WTC11 (cell line): Measurements from ENCODE around the gene UROC1. TPM values are rescaled to one million over a fixed set of nuclear protein-coding genes. Genes with fewer than 3 reads are reported as not detected.

Source experiments
- ATAC-seq: fragments of 200-7000 bp; cut with Tn5 transposase; 2 replicates; pipeline ENCODE4 v1.10.0; 2021; ENCODE audit warnings: mild to moderate bottlenecking, moderate library complexity
- CTCF ChIA-PET: fragments of 300-600 bp; sonication (Branson Sonifier 250); formaldehyde crosslinking; loops from one replicate; lab custom pipeline; 2021; ENCODE audit warnings: antibody characterized with exemption; lab: Charles Lee
- POLR2A ChIA-PET: fragments of 350-600 bp; sonication (Branson Sonifier 250); formaldehyde crosslinking; loops from one replicate; lab custom pipeline; 2021; ENCODE audit warnings: antibody characterized with exemption; lab: Charles Lee
- DNase-seq: peaks from one replicate; pipeline ENCODE4 v3.0.0; 2021; ENCODE audit warnings: low spot score
- H3K27ac Mint-ChIP-seq: 2 replicates; pipeline ENCODE4 v1.8.0; 2021; ENCODE audit warnings: mixed read lengths
- H3K27me3 Mint-ChIP-seq: 2 replicates; pipeline ENCODE4 v1.8.0; 2021; ENCODE audit warnings: low read depth, mild to moderate bottlenecking, moderate library complexity, mixed read lengths
- H3K36me3 Mint-ChIP-seq: 2 replicates; pipeline ENCODE4 v1.8.0; 2021; ENCODE audit warnings: mixed read lengths
- H3K4me1 Mint-ChIP-seq: 2 replicates; pipeline ENCODE4 v1.8.0; 2022; ENCODE audit warnings: mixed read lengths
- H3K4me3 Mint-ChIP-seq: 2 replicates; pipeline ENCODE4 v1.8.0; 2021; ENCODE audit warnings: mild to moderate bottlenecking, moderate library complexity, mixed read lengths
- H3K9me3 Mint-ChIP-seq: 2 replicates; pipeline ENCODE4 v1.8.0; 2021; ENCODE audit warnings: mixed read lengths
- AR ChIP-seq: fragments of 250-450 bp; sonication (Bioruptor Pico); IDR thresholded peaks from 2 replicates; pipeline ENCODE4 v1.9.0; 2021; ENCODE audit warnings: mild to moderate bottlenecking
- CREB1 ChIP-seq: sonication (generic); formaldehyde crosslinking; IDR thresholded peaks from 2 replicates; pipeline ENCODE4 v1.8.0; 2023; ENCODE audit warnings: mild to moderate bottlenecking, missing genetic modification reagents
- ERG ChIP-seq: fragments of 250-450 bp; sonication (Bioruptor Pico); IDR thresholded peaks from 2 replicates; pipeline ENCODE4 v1.8.0; 2021; ENCODE audit warnings: mild to moderate bottlenecking
- FOXP1 ChIP-seq: sonication (generic); formaldehyde crosslinking; IDR thresholded peaks from 2 replicates; pipeline ENCODE4 v1.8.0; 2022; ENCODE audit warnings: missing genetic modification reagents, mild to moderate bottlenecking, moderate library complexity, borderline replicate concordance
- HMGA2 ChIP-seq: fragments of 250-450 bp; sonication (Bioruptor Pico); IDR thresholded peaks from 2 replicates; pipeline ENCODE4 v1.4.0; 2021; ENCODE audit warnings: mild to moderate bottlenecking, moderate library complexity
- IRF2 ChIP-seq: sonication (generic); formaldehyde crosslinking; IDR thresholded peaks from 2 replicates; pipeline ENCODE4 v1.8.0; 2022; ENCODE audit warnings: low read depth, missing genetic modification reagents, borderline replicate concordance
- JUN ChIP-seq: sonication (generic); formaldehyde crosslinking; IDR thresholded peaks from 2 replicates; pipeline ENCODE4 v1.8.0; 2023; ENCODE audit warnings: mild to moderate bottlenecking, missing genetic modification reagents
- KAT7 ChIP-seq: sonication (generic); formaldehyde crosslinking; IDR thresholded peaks from 2 replicates; pipeline ENCODE4 v1.8.1; 2023; ENCODE audit warnings: missing genetic modification reagents, mild to moderate bottlenecking, borderline replicate concordance
- MAX ChIP-seq: sonication (generic); formaldehyde crosslinking; IDR thresholded peaks from 2 replicates; pipeline ENCODE4 v1.8.0; 2022; ENCODE audit warnings: mild to moderate bottlenecking, missing genetic modification reagents
- MLX ChIP-seq: sonication (generic); formaldehyde crosslinking; IDR thresholded peaks from 2 replicates; pipeline ENCODE4 v1.8.1; 2023; ENCODE audit warnings: mild to moderate bottlenecking, missing genetic modification reagents, moderate library complexity
- OVOL2 ChIP-seq: fragments of 250-450 bp; sonication (Bioruptor Pico); IDR thresholded peaks from 2 replicates; pipeline ENCODE4 v1.9.0; 2021; ENCODE audit warnings: mild to moderate bottlenecking, borderline replicate concordance
- PRDM15 ChIP-seq: sonication (generic); formaldehyde crosslinking; IDR thresholded peaks from 2 replicates; pipeline ENCODE4 v1.8.0; 2022; ENCODE audit warnings: missing genetic modification reagents
- PRRX2 ChIP-seq: fragments of 250-450 bp; sonication (Bioruptor Pico); IDR thresholded peaks from 2 replicates; pipeline ENCODE4 v1.8.0; 2021; ENCODE audit warnings: mild to moderate bottlenecking
- TEAD4 ChIP-seq: sonication (generic); formaldehyde crosslinking; IDR thresholded peaks from 2 replicates; pipeline ENCODE4 v1.8.0; 2022; ENCODE audit warnings: mild to moderate bottlenecking, missing genetic modification reagents
- USF1 ChIP-seq: sonication (generic); formaldehyde crosslinking; IDR thresholded peaks from 2 replicates; pipeline ENCODE4 v1.8.0; 2022; ENCODE audit warnings: mild to moderate bottlenecking, missing genetic modification reagents
- ZNF416 ChIP-seq: fragments of 250-450 bp; sonication (Bioruptor Pico); IDR thresholded peaks from 2 replicates; pipeline ENCODE4 v1.9.0; 2021; ENCODE audit warnings: mild to moderate bottlenecking, inconsistent platforms
- ZNF425 ChIP-seq: fragments of 250-450 bp; sonication (Bioruptor Pico); conservative IDR thresholded peaks from 2 replicates; pipeline ENCODE4 v1.9.0; 2021; ENCODE audit warnings: mild to moderate bottlenecking
- ZNF532 ChIP-seq: fragments of 250-450 bp; sonication (Bioruptor Pico); IDR thresholded peaks from 2 replicates; pipeline ENCODE4 v1.9.0; 2021; ENCODE audit warnings: mild to moderate bottlenecking, borderline replicate concordance
- total RNA-seq: library from RNA; stranded (reverse); gene quantifications from 3 replicates; pipeline ENCODE4 v1.2.3, GENCODE V29; 2021

Gene UROC1
- total RNA-seq, 1 experiment from 2014 or later, result not detected

- TF ChIP-seq IRF2 (CRISPR knock-in tag) (no peak), CREB1 (CRISPR knock-in tag) (no peak), PRDM15 (no peak), PRRX2 (no peak), FOXP1 (no peak), ERG (no peak), USF1 (CRISPR knock-in tag) (no peak), TEAD4 (CRISPR knock-in tag) (no peak), ZNF532 (CRISPR knock-in tag) (no peak), JUN (CRISPR knock-in tag) (no peak), MAX (CRISPR knock-in tag) (no peak), ZNF425 (CRISPR knock-in tag) (no peak), ZNF416 (no peak), MLX (CRISPR knock-in tag) (no peak), HMGA2 (no peak), AR (CRISPR knock-in tag) (no peak), KAT7 (CRISPR knock-in tag) (no peak), OVOL2 (no peak)
- no peak overlapping the region for H3K4me3 Mint-ChIP-seq
Observed at GRCh38 chr3:126486360-126486847, 31.2 kb downstream of the UROC1 start.

More at GRCh38 chr3:126486360-126486847, 31.2 kb downstream of the UROC1 start:
- peaks cover 43% of the 10 kb centered on the region for H3K4me1 Mint-ChIP-seq
- DNase-seq, result no peak
- ChIA-PET POLR2A (interaction anchor here (1.4 kb wide), 1 partner anchor 12 kb away, joined by 3 read pairs; no protein-coding TSS in a partner anchor), CTCF (interaction anchor here (1.4 to 2.7 kb wide), 2 partner anchors 23 to 91 kb away, joined by 3 to 8 read pairs; no protein-coding TSS in a partner anchor)
- H3K36me3 Mint-ChIP-seq, result no peaks in the 10 kb centered on the region
- no peak for ATAC-seq
- H3K27ac Mint-ChIP-seq, result no peak overlapping the region; the same call in 1 of the 2 replicates
- H3K27me3 Mint-ChIP-seq, result no peaks in the 10 kb centered on the region; the same call in 1 of the 2 replicates
- H3K9me3 Mint-ChIP-seq, result no peaks in the 10 kb centered on the region
